T-helper 9 cell (primary cell): ENCODE results near the gene FBXL2.
"Not testable (repeated sequence)": the region's sequence is repeated elsewhere in the genome, so short reads cannot be mapped to it uniquely, and the experiment has no call there.

Source experiments
- DNase-seq: peaks from one replicate; pipeline ENCODE4 v3.0.0-alpha.2; 2020

FBXL2 gene

DNA sequence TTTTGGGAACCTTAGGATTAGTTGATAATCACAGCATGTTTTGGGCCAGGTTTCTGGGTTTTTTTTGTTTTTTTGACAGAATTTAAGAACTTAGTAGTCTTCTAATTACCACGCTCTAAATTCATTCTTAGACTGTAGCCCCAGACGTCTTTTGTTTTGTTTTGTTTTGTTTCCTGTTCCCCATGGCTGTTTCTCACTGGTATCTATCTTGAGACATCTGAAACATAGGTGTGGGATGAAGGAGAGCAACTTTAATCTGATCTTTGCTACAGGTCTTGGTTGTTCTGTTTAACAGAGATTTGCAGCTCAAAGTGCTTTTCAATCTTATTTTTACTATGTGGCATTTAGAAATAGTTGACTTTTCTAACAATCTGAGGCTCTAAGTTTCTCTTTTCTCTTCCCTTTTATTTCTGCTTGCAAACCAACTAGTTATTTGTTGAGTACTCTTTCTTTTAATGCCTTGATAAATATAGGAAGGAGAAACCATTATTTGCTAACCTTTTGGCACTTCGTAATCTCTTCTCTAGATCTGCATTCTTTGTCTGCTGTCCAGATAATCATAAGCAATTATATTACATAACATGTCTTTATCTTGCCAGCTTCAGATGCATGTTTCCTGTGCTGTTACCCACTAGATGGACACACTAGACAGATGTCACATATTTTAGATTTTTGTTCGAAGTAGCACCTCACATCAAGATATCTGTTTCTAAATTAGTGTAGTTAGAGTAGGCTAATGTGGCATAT lies 40.9 kb downstream of the FBXL2 start:
- DNase-seq: no peak

DNA sequence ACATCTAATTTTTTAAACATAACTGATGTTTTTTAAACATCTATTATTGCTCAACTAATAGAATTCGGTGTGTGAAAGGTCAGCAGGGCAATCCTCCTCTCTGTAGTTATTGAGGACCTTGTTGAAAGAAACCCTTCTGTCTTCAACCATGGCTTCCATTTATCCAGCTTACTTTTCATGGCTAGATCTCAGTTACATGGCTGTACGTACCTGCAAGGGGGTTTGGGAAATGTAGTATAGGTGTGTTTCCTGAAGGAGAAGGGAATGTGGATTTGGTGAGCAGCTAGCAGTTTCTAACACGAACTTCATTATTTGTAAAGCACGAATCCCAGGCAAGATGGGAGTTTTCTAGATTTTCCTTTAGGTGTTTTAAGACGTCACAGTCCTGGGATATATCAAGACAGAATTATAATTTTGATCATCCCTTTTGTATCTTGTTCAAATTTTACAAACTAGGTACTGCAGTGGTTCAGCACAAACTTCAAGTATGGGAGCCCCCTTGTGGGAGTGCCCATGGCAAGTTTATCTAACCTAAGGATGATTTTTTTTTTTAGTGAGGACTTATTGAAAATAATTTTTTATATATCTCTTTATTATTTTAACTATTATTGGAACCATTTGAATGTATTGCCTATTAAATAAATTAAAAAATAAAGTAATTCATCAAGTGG lies 41.6 kb downstream of the FBXL2 start:
- DNase-seq: no peak

GRCh38 chr3:33322412-33322811 lies 45.2 kb downstream of the FBXL2 start:
- DNase-seq: no peak

GRCh38 chr3:33331414-33331813 lies 54.2 kb downstream of the FBXL2 start:
- DNase-seq: no peak

- DNase-seq: no peak
These were observed 57.1 kb downstream of the FBXL2 start for GRCh38 chr3:33334364-33334763.

DNA sequence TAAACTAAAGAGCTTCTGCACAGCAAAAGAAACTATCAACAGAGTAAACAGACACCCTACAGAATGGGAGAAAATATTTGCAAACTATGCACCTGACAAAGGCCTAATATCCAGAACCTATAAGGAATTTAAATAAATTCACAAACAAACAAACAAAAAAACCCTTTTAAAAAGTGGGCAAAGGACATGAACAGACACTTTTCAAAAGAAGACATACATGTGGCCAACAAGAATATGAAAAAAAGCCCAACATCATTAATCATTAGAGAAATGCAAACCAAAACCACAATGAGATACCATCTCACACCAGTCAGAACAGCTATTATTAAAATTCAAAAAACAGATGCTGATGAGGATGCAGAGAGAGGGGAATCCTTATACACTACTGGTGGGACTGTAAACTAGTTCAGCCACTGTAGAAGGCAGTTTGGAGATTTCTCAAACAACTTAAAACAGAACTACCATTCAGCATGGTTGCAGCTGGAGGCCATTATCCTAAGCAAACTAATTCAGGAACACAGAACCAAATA lies 61.8 kb downstream of the FBXL2 start:
- not testable (repeated sequence) for DNase-seq

GRCh38 chr3:33339758-33340157 lies 62.5 kb downstream of the FBXL2 start:
- DNase-seq: no peak

GRCh38 chr3:33355611-33356010 lies 78.4 kb downstream of the FBXL2 start:
- no peak for DNase-seq

DNA sequence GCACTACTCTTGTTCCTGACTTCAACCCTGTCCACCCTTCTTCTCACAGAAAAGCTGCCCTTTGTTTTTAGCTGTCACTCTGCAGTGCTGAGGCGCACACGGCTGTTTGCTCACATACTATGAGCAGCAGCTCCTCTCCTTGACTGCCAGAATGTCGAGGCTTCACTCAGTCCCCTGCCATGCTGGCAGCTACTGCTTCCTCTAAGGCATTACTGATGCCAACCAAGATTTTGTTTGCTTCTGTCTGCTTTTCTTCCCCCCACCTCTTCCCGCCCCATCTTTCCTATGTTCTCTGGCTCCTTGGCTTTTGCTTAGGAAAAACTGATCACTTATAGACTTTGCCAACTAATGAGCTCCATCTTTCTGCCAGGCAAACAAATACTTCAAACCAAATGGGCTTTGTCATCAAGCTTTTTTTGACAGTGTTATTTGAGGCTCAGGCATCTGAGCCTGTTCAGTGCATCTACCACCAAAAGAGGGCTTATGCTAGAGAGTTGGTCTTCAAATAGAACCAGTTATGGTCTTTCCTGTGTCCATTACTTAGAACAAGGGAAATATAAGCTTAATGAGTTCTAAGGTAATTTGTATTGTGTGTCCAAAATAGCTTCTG lies 81.0 kb downstream of the FBXL2 start:
- no peak for DNase-seq

DNA sequence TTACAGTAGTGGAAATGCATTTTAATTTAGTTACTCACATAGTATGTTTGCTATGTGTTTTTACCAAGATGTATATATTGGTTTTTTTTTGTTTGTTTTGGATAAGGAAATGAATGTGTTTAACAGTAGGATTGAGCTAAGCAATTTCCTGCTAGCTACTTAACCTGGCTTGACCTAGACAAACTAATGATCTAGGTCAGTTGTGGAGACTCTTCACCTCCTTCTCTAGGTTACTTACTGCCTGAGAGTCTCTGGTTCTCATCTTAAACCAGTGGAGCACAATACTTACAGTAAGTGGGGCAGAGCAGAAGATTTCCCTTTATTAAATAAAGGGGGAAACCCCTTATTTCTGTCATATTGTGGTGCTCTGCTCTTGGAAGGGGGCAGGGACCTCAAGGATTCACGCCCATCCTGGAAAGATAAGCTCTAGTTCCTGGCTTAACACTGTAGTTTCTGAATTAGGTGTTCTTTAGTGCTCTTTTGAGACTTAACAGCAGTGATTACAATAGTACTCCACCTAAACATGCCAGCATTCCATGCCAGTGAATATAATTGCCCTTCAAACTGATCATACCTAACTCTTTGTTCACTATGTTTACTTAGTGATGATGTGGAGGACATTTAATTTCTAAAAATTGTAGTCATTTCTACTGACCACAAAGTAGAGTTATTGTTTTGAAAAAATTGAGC lies 83.0 kb downstream of the FBXL2 start:
- no peak for DNase-seq

DNA sequence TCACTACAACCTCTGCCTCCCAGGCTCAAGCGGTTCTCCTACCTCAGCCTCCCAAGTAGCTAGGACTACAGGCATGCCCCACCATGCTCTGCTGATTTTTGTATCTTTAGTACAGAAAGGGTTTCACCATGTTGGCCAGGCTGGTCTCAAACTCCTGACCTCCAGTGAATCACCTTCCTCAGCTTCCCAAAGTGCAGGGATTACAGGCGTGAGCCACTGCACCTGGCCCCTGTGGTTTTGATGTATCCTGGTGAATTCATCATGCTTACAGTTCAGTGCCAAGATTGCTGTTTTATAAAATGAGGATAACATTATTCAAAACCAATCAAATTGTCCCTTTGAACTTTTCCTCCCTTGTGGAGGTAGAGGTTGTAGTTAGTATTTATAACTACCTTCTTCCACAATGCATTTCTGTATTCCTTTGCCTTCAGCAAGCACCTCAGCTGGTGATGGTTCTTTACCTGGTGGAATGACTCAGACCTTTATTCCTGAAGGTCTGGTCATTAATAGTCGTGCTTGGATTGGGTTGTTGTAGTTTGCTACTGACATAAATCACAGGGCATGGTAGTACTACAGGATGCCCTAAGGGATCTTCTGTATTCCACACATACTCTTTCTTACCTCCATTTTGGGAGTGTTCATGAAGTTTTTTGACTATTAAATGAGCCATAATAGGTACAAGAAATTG lies 86.0 kb downstream of the FBXL2 start:
- DNase-seq: no peak

- no peak for DNase-seq
These were observed 86.8 kb downstream of the FBXL2 start for GRCh38 chr3:33364060-33364459.

- DNase-seq: no peak
These were observed 87.4 kb downstream of the FBXL2 start for GRCh38 chr3:33364531-33365128.

GRCh38 chr3:33372218-33373081 lies 95.2 kb downstream of the FBXL2 start:
- DNase-seq: peak; percentile 3

- no peak for DNase-seq
These were observed 95.8 kb downstream of the FBXL2 start for GRCh38 chr3:33373082-33373437.

DNA sequence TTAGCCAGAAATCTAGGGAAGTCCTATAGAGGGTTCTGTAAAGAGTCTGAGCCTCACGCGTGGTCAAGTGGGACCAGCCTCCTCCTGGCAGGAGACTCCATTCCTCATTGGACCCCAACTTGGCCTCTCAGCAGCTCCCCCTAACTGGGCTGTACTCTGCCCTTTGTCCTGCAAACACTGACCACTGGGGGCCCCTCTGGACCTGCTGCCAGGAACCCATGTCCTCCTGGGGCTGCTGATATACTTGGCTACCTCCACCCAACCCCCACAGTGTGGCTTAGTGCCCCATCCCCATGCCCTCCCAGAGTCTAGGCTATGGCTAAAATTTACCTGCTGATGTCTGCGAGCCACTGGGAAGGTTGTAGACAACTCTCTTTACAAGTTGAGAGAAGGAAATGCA lies 100.2 kb downstream of the FBXL2 start:
- DNase-seq: no peak

GRCh38 chr3:33377931-33378330 lies 100.7 kb downstream of the FBXL2 start:
- DNase-seq: no peak

GRCh38 chr3:33380653-33381052 lies 103.4 kb downstream of the FBXL2 start:
- no peak for DNase-seq

DNA sequence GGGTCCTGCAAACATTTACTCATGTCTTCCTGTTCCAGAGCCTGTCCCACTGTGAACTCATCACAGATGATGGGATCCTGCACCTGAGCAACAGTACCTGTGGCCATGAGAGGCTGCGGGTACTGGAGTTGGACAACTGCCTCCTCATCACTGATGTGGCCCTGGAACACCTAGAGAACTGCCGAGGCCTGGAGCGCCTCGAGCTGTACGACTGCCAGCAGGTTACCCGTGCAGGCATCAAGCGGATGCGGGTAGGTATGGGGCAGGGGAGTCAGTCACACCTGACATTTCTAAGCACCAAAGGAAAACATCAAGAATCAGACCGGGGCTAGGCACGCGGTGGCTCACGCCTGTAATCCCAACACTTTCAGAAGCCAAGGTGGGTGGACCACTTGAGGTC lies 106.7 kb downstream of the FBXL2 start:
- DNase-seq: no peak

GRCh38 chr3:33385423-33385822 lies 108.2 kb downstream of the FBXL2 start:
- no peak for DNase-seq

DNA sequence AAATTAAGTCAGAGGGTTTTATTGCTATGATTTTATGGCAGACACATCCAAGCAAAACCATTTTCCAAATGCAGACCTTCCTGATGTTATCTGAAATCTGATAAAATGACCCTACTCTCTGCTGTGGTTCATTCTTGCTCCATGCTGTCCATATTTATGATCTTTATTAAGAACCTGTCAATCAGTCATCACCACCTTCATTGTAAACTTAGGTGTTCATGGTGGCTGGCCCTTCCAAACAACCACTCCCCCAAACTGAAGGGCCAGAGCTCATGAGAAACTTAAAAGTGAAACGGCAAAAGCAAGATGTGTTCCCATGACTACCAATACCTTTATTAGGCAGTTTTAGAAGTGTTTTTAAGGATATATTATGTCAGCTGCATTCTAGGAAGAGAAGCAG lies 109.4 kb downstream of the FBXL2 start:
- no peak for DNase-seq
